Inferior parietal cortex (tissue), 1 donor: ENCODE measurements around the gene COLEC11.

Experiments used
- DNase-seq: peaks from one replicate; pipeline ENCODE4 v3.0.0-alpha.2; 2016; ENCODE audit errors: extremely low spot score

Gene COLEC11

GRCh38 chr2:3675687-3676086 is 80.8 kb downstream of the COLEC11 start:
- no peak for DNase-seq

- no peak for DNase-seq
These were observed 82.5 kb downstream of the COLEC11 start for GRCh38 chr2:3677436-3677835.

GRCh38 chr2:3678212-3678611 is 83.3 kb downstream of the COLEC11 start:
- no peak for DNase-seq

- no peak for DNase-seq
These were observed 84.3 kb downstream of the COLEC11 start for GRCh38 chr2:3679180-3679579.

GRCh38 chr2:3679616-3680393 is 84.9 kb downstream of the COLEC11 start:
- DNase-seq, result no peak

GRCh38 chr2:3680548-3681345 is 85.8 kb downstream of the COLEC11 start:
- no peak for DNase-seq

GRCh38 chr2:3681625-3682024 is 86.7 kb downstream of the COLEC11 start:
- no peak for DNase-seq

GRCh38 chr2:3682811-3683210 is 87.9 kb downstream of the COLEC11 start:
- no peak for DNase-seq

GRCh38 chr2:3683748-3684454 is 89.0 kb downstream of the COLEC11 start:
- DNase-seq, result no peak

- DNase-seq, result no peak
These were observed 95.3 kb downstream of the COLEC11 start for GRCh38 chr2:3689998-3690748.

- DNase-seq, result no peak
These were observed 97.5 kb downstream of the COLEC11 start for GRCh38 chr2:3692375-3692774.
